Liver (tissue), 9 donors: Measurements from ENCODE around the gene PELO. TPM values are rescaled to one million over a fixed set of nuclear protein-coding genes. Genes with fewer than 3 reads are reported as not detected.
A peak's percentile ranks its signal among the peaks of the same experiment; 100 is the strongest.

Source experiments
- DNase-seq: peaks from one replicate; pipeline ENCODE4 v3.0.0-alpha.2; 2017; ENCODE audit warnings: low spot score
- H3K27ac ChIP-seq, 2 donors: one replicate each; pipeline ENCODE4 v1.7.0; 2013; ENCODE audit warnings: inconsistent platforms in 2 of 2, low read length in 2 of 2, control low read depth in 1 of 2, low read depth in 1 of 2, mild to moderate bottlenecking in 1 of 2
- H3K27me3 ChIP-seq, 4 donors: one replicate each; pipeline versions ENCODE4 v1.6.1 to v1.7.0; 2013; ENCODE audit warnings: low read length in 3 of 4, inconsistent platforms in 1 of 4, mild to moderate bottlenecking in 1 of 4, moderate library complexity in 1 of 4; ENCODE audit not compliant: control insufficient read depth in 4 of 4, insufficient read depth in 4 of 4
- H3K36me3 ChIP-seq, 4 donors: one replicate each; pipeline versions ENCODE4 v1.6.1 to v1.7.0; 2013; ENCODE audit warnings: low read length in 3 of 4, mild to moderate bottlenecking in 3 of 4, low read depth in 1 of 4, moderate library complexity in 1 of 4; ENCODE audit not compliant: control insufficient read depth in 4 of 4, insufficient read depth in 3 of 4
- H3K4me1 ChIP-seq, 4 donors: one replicate each; pipeline versions ENCODE4 v1.6.1 to v1.7.0; 2013; ENCODE audit warnings: low read length in 3 of 4, mild to moderate bottlenecking in 3 of 4, moderate library complexity in 1 of 4; ENCODE audit not compliant: control insufficient read depth in 4 of 4, insufficient read depth in 4 of 4
- H3K4me3 ChIP-seq, 3 donors: one replicate each; pipeline versions ENCODE4 v1.6.1 to v1.7.0; 2013; ENCODE audit warnings: low read length in 3 of 3, control low read depth in 1 of 3, low read depth in 1 of 3, mild to moderate bottlenecking in 1 of 3
- H3K9ac ChIP-seq, 2 donors: one replicate each; pipeline ENCODE4 v1.7.0; 2013; ENCODE audit warnings: low read length in 2 of 2, mild to moderate bottlenecking in 2 of 2, moderate library complexity in 2 of 2, control low read depth in 1 of 2, low read depth in 1 of 2
- H3K9me3 ChIP-seq, 4 donors: one replicate each; pipeline versions ENCODE4 v1.6.1 to v1.7.0; 2013; ENCODE audit warnings: low read length in 3 of 4; ENCODE audit not compliant: control insufficient read depth in 4 of 4
- EGR1 ChIP-seq, 2 donors: IDR thresholded peaks; 2 replicates each; pipeline ENCODE4 v1.6.1; 2016 to 2018; ENCODE audit warnings: antibody characterized with exemption in 2 of 2, low read depth in 2 of 2
- FOXA1 ChIP-seq: IDR thresholded peaks from 2 replicates; pipeline ENCODE4 v1.6.1; 2016; ENCODE audit warnings: antibody characterized with exemption
- FOXA2 ChIP-seq: IDR thresholded peaks from 2 replicates; pipeline ENCODE4 v1.6.1; 2016; ENCODE audit warnings: antibody characterized with exemption
- GABPA ChIP-seq, 2 donors: IDR thresholded peaks in 1 of 2; conservative IDR thresholded peaks in 1 of 2; 2 replicates each; pipeline ENCODE4 v1.6.1; 2016; ENCODE audit warnings: antibody characterized with exemption in 2 of 2, mild to moderate bottlenecking in 1 of 2, moderate library complexity in 1 of 2
- HNF4A ChIP-seq, 2 donors: conservative IDR thresholded peaks; 2 replicates each; pipeline ENCODE4 v1.6.1; 2016; ENCODE audit warnings: antibody characterized with exemption in 2 of 2, mild to moderate bottlenecking in 2 of 2
- HNF4G ChIP-seq: IDR thresholded peaks from 2 replicates; pipeline ENCODE4 v1.6.1; 2016; ENCODE audit warnings: antibody characterized with exemption
- JUND ChIP-seq, 2 donors: IDR thresholded peaks; 2 replicates each; pipeline ENCODE4 v1.6.1; 2016; ENCODE audit warnings: antibody characterized with exemption in 2 of 2
- NR2F2 ChIP-seq: IDR thresholded peaks from 2 replicates; pipeline ENCODE4 v1.6.1; 2016; ENCODE audit warnings: antibody characterized with exemption
- RAD21 ChIP-seq, 2 donors: IDR thresholded peaks; 2 replicates each; pipeline ENCODE4 v1.6.1; 2016; ENCODE audit warnings: antibody characterized with exemption in 2 of 2, mild to moderate bottlenecking in 2 of 2
- RXRA ChIP-seq, 2 donors: IDR thresholded peaks; 2 replicates each; pipeline ENCODE4 v1.6.1; 2017 to 2018; ENCODE audit warnings: antibody characterized with exemption in 2 of 2, mild to moderate bottlenecking in 1 of 2
- SP1 ChIP-seq: IDR thresholded peaks from 2 replicates; pipeline ENCODE4 v1.6.1; 2018; ENCODE audit warnings: antibody characterized with exemption, mild to moderate bottlenecking
- TAF1 ChIP-seq: conservative IDR thresholded peaks from 2 replicates; pipeline ENCODE4 v1.6.1; 2016; ENCODE audit warnings: antibody characterized with exemption, mild to moderate bottlenecking
- YY1 ChIP-seq: IDR thresholded peaks from 2 replicates; pipeline ENCODE4 v1.6.1; 2016; ENCODE audit warnings: antibody characterized with exemption, mild to moderate bottlenecking
- WGBS: extraction: QIAGEN DNeasy Blood & Tissue Kit; methylation state at CpG from one replicate; pipeline ENCODE4 v1.1.7; 2013; 5-methylcytosine and 5-hydroxymethylcytosine counted together
- polyA plus RNA-seq, 2 donors: library from polyadenylated mRNA; stranded (reverse) in 1 of 2; unstranded in 1 of 2; fragments of 200-250 nt in 1 of 2; fragments of >200 nt in 1 of 2; fragmentation: Nextera tagmentation in 1 of 2; extraction: Ambion mirVana in 1 of 2; gene quantifications; one replicate each; pipeline versions ENCODE4 v1.2.1 to v1.2.3, GENCODE V29; 2013 to 2015
- total RNA-seq, 2 donors: library from RNA; depleted of rRNA; stranded (reverse); fragments of >200 nt; gene quantifications; one replicate each; pipeline ENCODE4 v1.2.3, GENCODE V29; 2014
- TF ChIP-seq, protein P1 (sequence below): fragments of 150-350 bp; IDR thresholded peaks from 2 replicates; pipeline ENCODE4 v1.5.1; 2017; ENCODE audit warnings: improper control_type of control experiment, low read depth, low read length; ENCODE audit not compliant: missing input control
- TF ChIP-seq, protein P2 (sequence below): IDR thresholded peaks from 2 replicates; pipeline ENCODE4 v1.6.1; 2016; ENCODE audit warnings: antibody characterized with exemption
- TF ChIP-seq, protein P3 (sequence below): IDR thresholded peaks from 2 replicates; pipeline ENCODE4 v1.6.1; 2016; ENCODE audit warnings: antibody characterized with exemption
- TF ChIP-seq, protein P4 (sequence below): IDR thresholded peaks from 2 replicates; pipeline ENCODE4 v1.6.1; 2016; ENCODE audit warnings: antibody characterized with exemption, mild to moderate bottlenecking
- TF ChIP-seq, protein P5 (sequence below): IDR thresholded peaks from 2 replicates; pipeline ENCODE4 v1.6.1; 2016; ENCODE audit warnings: antibody characterized with exemption
- donor health status: healthy.
- donor health status: healthy.
- donor health status: healthy.
- donor health status: healthy.
- donor health status: healthy.

The PELO gene
- total and polyA plus RNA-seq, 4 donors, result 10.1 to 24.6 (median 16.5) TPM

DNA sequence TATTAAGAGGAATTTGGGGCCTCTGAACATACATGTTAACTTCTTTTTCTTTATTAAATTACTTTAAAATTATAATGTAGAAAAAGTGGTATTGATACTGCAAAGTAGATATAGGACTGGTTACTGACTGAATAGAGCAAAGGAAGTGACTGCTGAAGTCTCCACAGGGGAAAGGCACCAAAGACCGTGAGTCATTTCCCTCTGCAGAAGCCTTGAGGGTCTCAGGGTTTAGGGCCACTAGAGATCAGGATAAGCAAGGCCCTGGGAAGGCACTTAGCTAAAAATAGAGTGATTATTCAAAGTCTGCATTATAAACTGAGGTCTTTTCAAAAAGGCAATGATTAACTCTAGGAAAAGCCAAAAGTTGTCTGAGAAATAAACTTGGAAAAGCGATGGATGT is 44.7 kb upstream of the PELO start:
- H3K27me3 ChIP-seq, result no peaks in the 10 kb centered on the region
- no peak for DNase-seq
- no peaks in the 10 kb centered on the region for H3K36me3 ChIP-seq
- TF ChIP-seq, protein P1, sequence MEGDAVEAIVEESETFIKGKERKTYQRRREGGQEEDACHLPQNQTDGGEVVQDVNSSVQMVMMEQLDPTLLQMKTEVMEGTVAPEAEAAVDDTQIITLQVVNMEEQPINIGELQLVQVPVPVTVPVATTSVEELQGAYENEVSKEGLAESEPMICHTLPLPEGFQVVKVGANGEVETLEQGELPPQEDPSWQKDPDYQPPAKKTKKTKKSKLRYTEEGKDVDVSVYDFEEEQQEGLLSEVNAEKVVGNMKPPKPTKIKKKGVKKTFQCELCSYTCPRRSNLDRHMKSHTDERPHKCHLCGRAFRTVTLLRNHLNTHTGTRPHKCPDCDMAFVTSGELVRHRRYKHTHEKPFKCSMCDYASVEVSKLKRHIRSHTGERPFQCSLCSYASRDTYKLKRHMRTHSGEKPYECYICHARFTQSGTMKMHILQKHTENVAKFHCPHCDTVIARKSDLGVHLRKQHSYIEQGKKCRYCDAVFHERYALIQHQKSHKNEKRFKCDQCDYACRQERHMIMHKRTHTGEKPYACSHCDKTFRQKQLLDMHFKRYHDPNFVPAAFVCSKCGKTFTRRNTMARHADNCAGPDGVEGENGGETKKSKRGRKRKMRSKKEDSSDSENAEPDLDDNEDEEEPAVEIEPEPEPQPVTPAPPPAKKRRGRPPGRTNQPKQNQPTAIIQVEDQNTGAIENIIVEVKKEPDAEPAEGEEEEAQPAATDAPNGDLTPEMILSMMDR, result no peak
- TF ChIP-seq FOXA1, result no peak
- TF ChIP-seq, protein P2, sequence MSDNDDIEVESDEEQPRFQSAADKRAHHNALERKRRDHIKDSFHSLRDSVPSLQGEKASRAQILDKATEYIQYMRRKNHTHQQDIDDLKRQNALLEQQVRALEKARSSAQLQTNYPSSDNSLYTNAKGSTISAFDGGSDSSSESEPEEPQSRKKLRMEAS, result no peak
- H3K27ac ChIP-seq, result peak overlapping the region in 1 of 2 donors; percentile 70
- H3K4me1 ChIP-seq, result no peaks in the 10 kb centered on the region
- no peaks in the 10 kb centered on the region for H3K9me3 ChIP-seq
- WGBS, result 80% methylated on average over 2 of the region's 2 CpGs
- H3K4me3 ChIP-seq, result no peak overlapping the region
- no peak overlapping the region for H3K9ac ChIP-seq

DNA sequence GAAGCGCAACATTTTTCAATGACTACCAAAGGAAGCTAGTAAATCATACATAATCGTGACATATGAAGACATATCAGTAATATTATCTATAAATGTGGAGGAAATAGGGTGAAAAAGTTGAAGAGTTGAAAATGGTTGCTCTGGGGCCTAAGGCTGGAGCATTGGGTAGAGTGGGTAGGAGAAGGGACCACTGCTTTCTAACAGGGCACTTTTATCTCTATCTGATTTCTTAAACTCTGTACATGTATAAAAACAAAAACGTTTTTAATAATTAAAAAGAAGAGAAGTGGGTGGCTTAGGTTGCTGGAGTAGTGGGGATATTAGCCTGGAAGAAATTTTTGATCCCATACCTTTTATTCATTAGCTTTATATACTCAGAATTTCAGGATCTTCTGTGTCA is 44.2 kb upstream of the PELO start:
- Histone ChIP-seq H3K27ac (peak overlapping the region in 1 of 2 donors; percentile 70), H3K9ac (no peak overlapping the region), H3K9me3 (no peaks in the 10 kb centered on the region), H3K27me3 (no peaks in the 10 kb centered on the region), H3K36me3 (no peaks in the 10 kb centered on the region), H3K4me3 (no peak overlapping the region), H3K4me1 (no peaks in the 10 kb centered on the region)
- DNase-seq, result no peak
- no peak for TF ChIP-seq SP1
- no peak for TF ChIP-seq JUND (IDR thresholded peaks at IDR 0.05)
- 63% methylated on average over 3 of the region's 3 CpGs for WGBS

DNA sequence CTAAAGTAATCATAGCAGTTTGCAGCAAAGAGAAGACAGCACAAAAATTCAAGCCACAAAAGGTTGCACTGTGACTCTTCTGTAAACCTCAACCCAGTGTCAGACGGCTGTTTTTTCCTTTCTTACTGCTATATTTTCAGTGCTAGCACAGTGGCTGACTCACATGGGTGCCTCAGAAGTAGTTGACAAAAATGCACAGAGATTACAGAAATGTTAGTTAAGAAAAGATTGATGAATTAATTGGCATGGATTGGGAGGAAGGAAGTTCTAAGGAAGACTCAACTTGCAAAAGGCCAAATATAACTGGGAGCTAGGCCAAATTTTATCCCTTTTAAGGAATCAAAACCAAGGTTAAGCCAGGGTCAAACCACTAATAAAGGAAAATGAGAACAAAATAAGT is 43.7 kb upstream of the PELO start:
- 77% methylated on average over 1 of the region's 1 CpG for WGBS
- peak overlapping the region in 1 of 2 donors; percentile 70 for H3K27ac ChIP-seq
- H3K9me3 ChIP-seq, result no peaks in the 10 kb centered on the region
- H3K4me3 ChIP-seq, result no peak overlapping the region
- TF ChIP-seq, protein P3, sequence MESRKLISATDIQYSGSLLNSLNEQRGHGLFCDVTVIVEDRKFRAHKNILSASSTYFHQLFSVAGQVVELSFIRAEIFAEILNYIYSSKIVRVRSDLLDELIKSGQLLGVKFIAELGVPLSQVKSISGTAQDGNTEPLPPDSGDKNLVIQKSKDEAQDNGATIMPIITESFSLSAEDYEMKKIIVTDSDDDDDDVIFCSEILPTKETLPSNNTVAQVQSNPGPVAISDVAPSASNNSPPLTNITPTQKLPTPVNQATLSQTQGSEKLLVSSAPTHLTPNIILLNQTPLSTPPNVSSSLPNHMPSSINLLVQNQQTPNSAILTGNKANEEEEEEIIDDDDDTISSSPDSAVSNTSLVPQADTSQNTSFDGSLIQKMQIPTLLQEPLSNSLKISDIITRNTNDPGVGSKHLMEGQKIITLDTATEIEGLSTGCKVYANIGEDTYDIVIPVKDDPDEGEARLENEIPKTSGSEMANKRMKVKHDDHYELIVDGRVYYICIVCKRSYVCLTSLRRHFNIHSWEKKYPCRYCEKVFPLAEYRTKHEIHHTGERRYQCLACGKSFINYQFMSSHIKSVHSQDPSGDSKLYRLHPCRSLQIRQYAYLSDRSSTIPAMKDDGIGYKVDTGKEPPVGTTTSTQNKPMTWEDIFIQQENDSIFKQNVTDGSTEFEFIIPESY, result no peak
- no peak for TF ChIP-seq GABPA (IDR thresholded peaks at IDR 0.05 in 1 of 2, conservative IDR thresholded peaks at IDR 0.05 in 1 of 2)
- TF ChIP-seq, protein P4, sequence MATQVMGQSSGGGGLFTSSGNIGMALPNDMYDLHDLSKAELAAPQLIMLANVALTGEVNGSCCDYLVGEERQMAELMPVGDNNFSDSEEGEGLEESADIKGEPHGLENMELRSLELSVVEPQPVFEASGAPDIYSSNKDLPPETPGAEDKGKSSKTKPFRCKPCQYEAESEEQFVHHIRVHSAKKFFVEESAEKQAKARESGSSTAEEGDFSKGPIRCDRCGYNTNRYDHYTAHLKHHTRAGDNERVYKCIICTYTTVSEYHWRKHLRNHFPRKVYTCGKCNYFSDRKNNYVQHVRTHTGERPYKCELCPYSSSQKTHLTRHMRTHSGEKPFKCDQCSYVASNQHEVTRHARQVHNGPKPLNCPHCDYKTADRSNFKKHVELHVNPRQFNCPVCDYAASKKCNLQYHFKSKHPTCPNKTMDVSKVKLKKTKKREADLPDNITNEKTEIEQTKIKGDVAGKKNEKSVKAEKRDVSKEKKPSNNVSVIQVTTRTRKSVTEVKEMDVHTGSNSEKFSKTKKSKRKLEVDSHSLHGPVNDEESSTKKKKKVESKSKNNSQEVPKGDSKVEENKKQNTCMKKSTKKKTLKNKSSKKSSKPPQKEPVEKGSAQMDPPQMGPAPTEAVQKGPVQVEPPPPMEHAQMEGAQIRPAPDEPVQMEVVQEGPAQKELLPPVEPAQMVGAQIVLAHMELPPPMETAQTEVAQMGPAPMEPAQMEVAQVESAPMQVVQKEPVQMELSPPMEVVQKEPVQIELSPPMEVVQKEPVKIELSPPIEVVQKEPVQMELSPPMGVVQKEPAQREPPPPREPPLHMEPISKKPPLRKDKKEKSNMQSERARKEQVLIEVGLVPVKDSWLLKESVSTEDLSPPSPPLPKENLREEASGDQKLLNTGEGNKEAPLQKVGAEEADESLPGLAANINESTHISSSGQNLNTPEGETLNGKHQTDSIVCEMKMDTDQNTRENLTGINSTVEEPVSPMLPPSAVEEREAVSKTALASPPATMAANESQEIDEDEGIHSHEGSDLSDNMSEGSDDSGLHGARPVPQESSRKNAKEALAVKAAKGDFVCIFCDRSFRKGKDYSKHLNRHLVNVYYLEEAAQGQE, result no peak
- TF ChIP-seq FOXA2, result no peak
- TF ChIP-seq, protein P2, result peak; percentile 23
- peak in 1 of 2 donors; percentile 37 for TF ChIP-seq RXRA (IDR thresholded peaks at IDR 0.05)
- TF ChIP-seq RAD21 (IDR thresholded peaks at IDR 0.05), result peak in 1 of 2 donors; percentile 35
- no peak for TF ChIP-seq FOXA1
- TF ChIP-seq HNF4A (conservative IDR thresholded peaks at IDR 0.05), result no peak
- TF ChIP-seq, protein P5, sequence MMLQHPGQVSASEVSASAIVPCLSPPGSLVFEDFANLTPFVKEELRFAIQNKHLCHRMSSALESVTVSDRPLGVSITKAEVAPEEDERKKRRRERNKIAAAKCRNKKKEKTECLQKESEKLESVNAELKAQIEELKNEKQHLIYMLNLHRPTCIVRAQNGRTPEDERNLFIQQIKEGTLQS, result no peak
- TF ChIP-seq TAF1, result no peak
- TF ChIP-seq NR2F2, result peak; percentile 83
- no peak for TF ChIP-seq YY1
- no peak for TF ChIP-seq SP1
- no peak for TF ChIP-seq EGR1 (IDR thresholded peaks at IDR 0.05; ENCODE audit: low read depth in 2 of 2)
- TF ChIP-seq HNF4G, result no peak
- no peak for TF ChIP-seq JUND (IDR thresholded peaks at IDR 0.05)
- TF ChIP-seq, protein P1, result no peak
- DNase-seq, result no peak
- no peak overlapping the region for H3K9ac ChIP-seq
- H3K36me3 ChIP-seq, result no peaks in the 10 kb centered on the region
- H3K4me1 ChIP-seq, result no peaks in the 10 kb centered on the region
- no peaks in the 10 kb centered on the region for H3K27me3 ChIP-seq
